ENCODE results near the gene OR6C3.
"Not testable (repeated sequence)": the region's sequence is repeated elsewhere in the genome, so short reads cannot be mapped to it uniquely, and the experiment has no call there.

OR6C3 gene

DNA sequence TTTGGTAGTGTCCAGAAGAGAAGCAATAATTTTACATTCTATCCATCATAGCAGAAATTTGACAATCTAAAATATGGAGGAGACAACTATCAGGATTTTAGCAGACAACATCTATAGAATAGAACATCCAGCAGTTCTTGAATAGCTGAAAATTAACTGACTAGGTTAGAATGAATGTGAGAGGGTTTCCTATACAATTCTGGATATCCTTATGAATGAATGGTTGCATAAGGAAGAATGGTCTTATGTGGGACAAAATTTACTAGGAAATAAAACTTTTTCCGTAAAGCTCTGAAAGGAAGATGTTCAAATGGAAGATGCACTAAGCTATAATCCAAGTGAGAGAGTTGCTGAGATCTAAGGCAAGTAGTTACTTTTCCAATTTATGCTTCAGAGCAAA, at the start of gene OR6C3:
Gene OR6C3 (plus strand): TSS at position 301 of the 400 bp plus-strand sequence. CDS start 955 bp downstream, outside the sequence.
- TF ChIP-seq, protein P1, sequence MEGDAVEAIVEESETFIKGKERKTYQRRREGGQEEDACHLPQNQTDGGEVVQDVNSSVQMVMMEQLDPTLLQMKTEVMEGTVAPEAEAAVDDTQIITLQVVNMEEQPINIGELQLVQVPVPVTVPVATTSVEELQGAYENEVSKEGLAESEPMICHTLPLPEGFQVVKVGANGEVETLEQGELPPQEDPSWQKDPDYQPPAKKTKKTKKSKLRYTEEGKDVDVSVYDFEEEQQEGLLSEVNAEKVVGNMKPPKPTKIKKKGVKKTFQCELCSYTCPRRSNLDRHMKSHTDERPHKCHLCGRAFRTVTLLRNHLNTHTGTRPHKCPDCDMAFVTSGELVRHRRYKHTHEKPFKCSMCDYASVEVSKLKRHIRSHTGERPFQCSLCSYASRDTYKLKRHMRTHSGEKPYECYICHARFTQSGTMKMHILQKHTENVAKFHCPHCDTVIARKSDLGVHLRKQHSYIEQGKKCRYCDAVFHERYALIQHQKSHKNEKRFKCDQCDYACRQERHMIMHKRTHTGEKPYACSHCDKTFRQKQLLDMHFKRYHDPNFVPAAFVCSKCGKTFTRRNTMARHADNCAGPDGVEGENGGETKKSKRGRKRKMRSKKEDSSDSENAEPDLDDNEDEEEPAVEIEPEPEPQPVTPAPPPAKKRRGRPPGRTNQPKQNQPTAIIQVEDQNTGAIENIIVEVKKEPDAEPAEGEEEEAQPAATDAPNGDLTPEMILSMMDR (IDR thresholded peaks at IDR 0.05; ENCODE audit: insufficient read depth, low read length, poor library complexity, severe bottlenecking), result no peak
- no peak for DNase-seq (ENCODE audit: extremely low read depth, insufficient read length)
- Histone ChIP-seq H3K36me3 (ENCODE audit: control insufficient read depth, insufficient read depth, low read length) (no peaks in the 10 kb centered on the region), H3K4me3 (replicated peaks; ENCODE audit: low read depth, low read length) (no peak within 1 kb of the TSS), H3K27me3 (replicated peaks; ENCODE audit: control insufficient read depth, insufficient read depth, low read length) (no peaks in the 10 kb centered on the region)

- no peaks in the 10 kb centered on the region for H3K36me3 ChIP-seq (ENCODE audit: control insufficient read depth, insufficient read depth, low read length)
- TF ChIP-seq, protein P1 (IDR thresholded peaks at IDR 0.05; ENCODE audit: insufficient read depth, low read length, poor library complexity, severe bottlenecking), result no peak
- DNase-seq (ENCODE audit: extremely low read depth, insufficient read length), result no peak
- H3K27me3 ChIP-seq (replicated peaks; ENCODE audit: control insufficient read depth, insufficient read depth, low read length), result no peaks in the 10 kb centered on the region
- H3K4me3 ChIP-seq (replicated peaks; ENCODE audit: low read depth, low read length), result no peak overlapping the region
Measured at GRCh38 chr12:55280991-55281390, 49.6 kb upstream of the OR6C3 start.

DNA sequence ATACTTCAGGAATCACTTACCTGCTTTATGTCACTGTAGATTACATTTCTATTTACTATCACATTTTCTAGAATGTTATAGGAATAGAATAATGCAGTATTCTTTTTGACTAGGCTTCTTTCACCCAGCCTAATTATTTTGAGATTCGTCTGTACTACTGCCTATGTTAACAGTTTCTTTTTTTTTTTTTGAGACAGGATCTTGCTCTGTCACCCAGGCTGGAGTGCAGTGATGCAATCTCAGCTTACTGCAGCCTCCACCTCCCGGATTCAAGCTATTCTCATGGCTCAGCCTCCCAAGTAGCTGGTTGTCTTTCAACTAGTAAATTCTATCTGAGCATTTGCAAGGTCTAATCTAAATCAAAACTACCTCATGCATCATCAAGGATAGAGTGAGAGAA, 40.5 kb upstream of the OR6C3 start:
- H3K36me3 ChIP-seq (ENCODE audit: control insufficient read depth, insufficient read depth, low read length), result no peaks in the 10 kb centered on the region
- TF ChIP-seq, protein P1 (IDR thresholded peaks at IDR 0.05; ENCODE audit: insufficient read depth, low read length, poor library complexity, severe bottlenecking), result no peak
- H3K27me3 ChIP-seq (replicated peaks; ENCODE audit: control insufficient read depth, insufficient read depth, low read length), result no peaks in the 10 kb centered on the region
- DNase-seq (ENCODE audit: extremely low read depth, insufficient read length), result no peak
- no peak overlapping the region for H3K4me3 ChIP-seq (replicated peaks; ENCODE audit: low read depth, low read length)

GRCh38 chr12:55296469-55296868, 34.1 kb upstream of the OR6C3 start, which contains the start of gene OR6C6:
OR6C6 (minus strand) TSS chr12:55296569; CDS start chr12:55295232, 1,337 bp downstream.
- TF ChIP-seq, protein P1 (IDR thresholded peaks at IDR 0.05; ENCODE audit: insufficient read depth, low read length, poor library complexity, severe bottlenecking), result no peak
- no peak for DNase-seq (ENCODE audit: extremely low read depth, insufficient read length)
- H3K36me3 ChIP-seq (ENCODE audit: control insufficient read depth, insufficient read depth, low read length), result no peaks in the 10 kb centered on the region
- H3K4me3 ChIP-seq (replicated peaks; ENCODE audit: low read depth, low read length), result no peak within 1 kb of the TSS
- H3K27me3 ChIP-seq (replicated peaks; ENCODE audit: control insufficient read depth, insufficient read depth, low read length), result no peaks in the 10 kb centered on the region

GRCh38 chr12:55314043-55314442, 16.5 kb upstream of the OR6C3 start, which contains the start of gene OR6C1:
OR6C1 (plus strand) TSS chr12:55314343; CDS start chr12:55320600, 6,257 bp downstream.
- TF ChIP-seq, protein P1 (IDR thresholded peaks at IDR 0.05; ENCODE audit: insufficient read depth, low read length, poor library complexity, severe bottlenecking), result no peak
- no peak for DNase-seq (ENCODE audit: extremely low read depth, insufficient read length)
- H3K4me3 ChIP-seq (replicated peaks; ENCODE audit: low read depth, low read length), result no peak within 1 kb of the TSS
- no peaks in the 10 kb centered on the region for H3K27me3 ChIP-seq (replicated peaks; ENCODE audit: control insufficient read depth, insufficient read depth, low read length)
- H3K36me3 ChIP-seq (ENCODE audit: control insufficient read depth, insufficient read depth, low read length), result no peaks in the 10 kb centered on the region

- DNase-seq (ENCODE audit: extremely low read depth, insufficient read length), result no peak
- Histone ChIP-seq H3K4me3 (replicated peaks; ENCODE audit: low read depth, low read length) (no peak overlapping the region), H3K27me3 (replicated peaks; ENCODE audit: control insufficient read depth, insufficient read depth, low read length) (no peaks in the 10 kb centered on the region), H3K36me3 (ENCODE audit: control insufficient read depth, insufficient read depth, low read length) (no peaks in the 10 kb centered on the region)
- TF ChIP-seq, protein P1 (IDR thresholded peaks at IDR 0.05; ENCODE audit: insufficient read depth, low read length, poor library complexity, severe bottlenecking), result no peak
Measured at GRCh38 chr12:55320201-55320600, 10.3 kb upstream of the OR6C3 start.

GRCh38 chr12:55325801-55326200, 4.7 kb upstream of the OR6C3 start:
- H3K36me3 ChIP-seq (ENCODE audit: control insufficient read depth, insufficient read depth, low read length); DNase-seq (ENCODE audit: extremely low read depth, insufficient read length); H3K27me3 ChIP-seq (replicated peaks; ENCODE audit: control insufficient read depth, insufficient read depth, low read length); H3K4me3 ChIP-seq (replicated peaks; ENCODE audit: low read depth, low read length): not testable (repeated sequence)

All from GM06990 (cell line).